Measurements from ENCODE around the gene TRMU.

TRMU gene

GRCh38 chr22:46292173-46292572, 43.3 kb upstream of the TRMU start:
- FAIRE-seq (no peak), DNase-seq (ENCODE audit: insufficient read length) (no peak)
- TF ChIP-seq POLR2AphosphoS5 (IDR thresholded peaks at IDR 0.05; ENCODE audit: low read depth, low read length) (no peak), TAF1 (IDR thresholded peaks at IDR 0.05; ENCODE audit: borderline replicate concordance, low read depth, low read length) (no peak), POLR2A (IDR thresholded peaks at IDR 0.05; ENCODE audit: low read depth, low read length) (no peak)

- no peak for FAIRE-seq
- TF ChIP-seq POLR2A (IDR thresholded peaks at IDR 0.05; ENCODE audit: low read depth, low read length) (no peak), TAF1 (IDR thresholded peaks at IDR 0.05; ENCODE audit: borderline replicate concordance, low read depth, low read length) (no peak), POLR2AphosphoS5 (IDR thresholded peaks at IDR 0.05; ENCODE audit: low read depth, low read length) (no peak)
Observed at GRCh38 chr22:46292732-46293131, 42.8 kb upstream of the TRMU start.

GRCh38 chr22:46293577-46294260, 41.8 kb upstream of the TRMU start:
- TF ChIP-seq POLR2A (IDR thresholded peaks at IDR 0.05; ENCODE audit: low read depth, low read length): no peak
- FAIRE-seq (no peak), DNase-seq (ENCODE audit: insufficient read length) (no peak)

More at GRCh38 chr22:46292732-46293131, 42.8 kb upstream of the TRMU start:
- no peak for DNase-seq (ENCODE audit: insufficient read length)

DNA sequence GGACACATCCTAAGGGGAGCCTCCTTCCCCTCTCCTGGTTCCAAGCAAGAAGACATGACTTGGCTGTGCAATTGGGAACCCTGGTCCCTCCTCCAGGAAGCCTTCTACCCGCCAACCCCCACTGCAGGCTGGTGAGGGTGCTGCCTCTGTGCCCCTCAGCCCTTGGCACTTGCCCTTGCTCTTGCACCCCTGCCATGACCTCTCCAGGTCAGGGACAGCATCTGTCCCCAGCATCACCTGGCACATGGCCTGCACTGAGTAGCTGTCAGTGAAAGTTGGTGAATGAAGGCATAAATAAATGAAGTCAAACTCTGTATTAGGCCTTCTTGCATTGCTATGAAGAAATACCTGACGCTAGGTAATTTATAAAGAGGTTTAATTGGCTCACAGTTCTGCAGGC, 40.7 kb upstream of the TRMU start:
- no peak for DNase-seq (ENCODE audit: insufficient read length)
- TF ChIP-seq TAF1 (IDR thresholded peaks at IDR 0.05; ENCODE audit: borderline replicate concordance, low read depth, low read length) (no peak), POLR2AphosphoS5 (IDR thresholded peaks at IDR 0.05; ENCODE audit: low read depth, low read length) (no peak), POLR2A (IDR thresholded peaks at IDR 0.05; ENCODE audit: low read depth, low read length) (no peak)
- no peak for FAIRE-seq

- DNase-seq (ENCODE audit: insufficient read length): no peak
- 0 out of 2 replicates have a peak, but pooled peaks have one; percentile 21 for TF ChIP-seq POLR2AphosphoS5 (IDR thresholded peaks at IDR 0.05; ENCODE audit: low read depth, low read length)
- no peak for TF ChIP-seq TAF1 (IDR thresholded peaks at IDR 0.05; ENCODE audit: borderline replicate concordance, low read depth, low read length)
- TF ChIP-seq POLR2A (IDR thresholded peaks at IDR 0.05; ENCODE audit: low read depth, low read length): no peak
- FAIRE-seq: no peak
Observed at GRCh38 chr22:46295277-46295971, 40.1 kb upstream of the TRMU start.

GRCh38 chr22:46296257-46297150, 39.0 kb upstream of the TRMU start, which contains the start of gene GTSE1:
Gene GTSE1 (plus strand): TSS chr22:46296870. CDS start chr22:46297401, 531 bp downstream.
- TF ChIP-seq TAF1 (IDR thresholded peaks at IDR 0.05; ENCODE audit: borderline replicate concordance, low read depth, low read length) (peak; percentile 62; the same call in 1 of the 2 replicates), POLR2A (IDR thresholded peaks at IDR 0.05; ENCODE audit: low read depth, low read length) (peak; percentile 84), POLR2AphosphoS5 (IDR thresholded peaks at IDR 0.05; ENCODE audit: low read depth, low read length) (peak; percentile 73)
- peak; percentile 98 for FAIRE-seq
- peak; percentile 98 for DNase-seq (ENCODE audit: insufficient read length)

DNA sequence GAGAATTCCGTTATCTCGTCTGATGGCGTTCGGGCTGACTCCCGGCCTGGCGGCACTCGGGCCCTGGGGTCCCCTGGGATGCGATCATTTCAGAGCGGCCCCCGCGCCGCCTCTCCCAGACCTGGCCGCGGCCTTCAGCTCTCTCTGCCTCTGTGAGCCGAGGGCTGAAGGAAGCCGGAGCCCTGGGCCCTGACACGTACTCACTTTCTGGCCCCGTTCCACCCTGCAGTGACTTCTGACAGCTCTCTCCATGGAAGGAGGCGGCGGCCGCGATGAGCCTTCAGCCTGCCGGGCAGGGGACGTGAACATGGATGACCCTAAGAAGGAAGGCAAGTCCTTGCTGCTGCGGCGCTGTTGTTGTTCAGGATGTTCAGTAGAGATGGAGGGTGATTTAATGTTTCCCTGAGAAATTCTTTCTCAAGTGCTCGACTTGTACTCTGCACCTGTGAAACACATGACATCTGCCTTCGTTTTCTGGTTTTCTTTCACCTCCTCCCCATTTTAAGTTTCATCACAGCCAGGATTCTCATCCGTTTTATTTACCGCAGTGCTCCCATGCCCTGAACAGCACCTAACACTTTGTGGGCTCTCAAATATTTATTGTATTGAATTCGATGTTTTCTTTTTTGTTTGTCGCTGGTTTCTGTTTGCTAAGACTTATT, 38.2 kb upstream of the TRMU start:
- no peak for TF ChIP-seq POLR2AphosphoS5 (IDR thresholded peaks at IDR 0.05; ENCODE audit: low read depth, low read length)
- no peak for TF ChIP-seq TAF1 (IDR thresholded peaks at IDR 0.05; ENCODE audit: borderline replicate concordance, low read depth, low read length)
- TF ChIP-seq POLR2A (IDR thresholded peaks at IDR 0.05; ENCODE audit: low read depth, low read length): no peak
- DNase-seq (ENCODE audit: insufficient read length) (no peak), FAIRE-seq (no peak)

- DNase-seq (ENCODE audit: insufficient read length) (no peak), FAIRE-seq (no peak)
- no peak for TF ChIP-seq TAF1 (IDR thresholded peaks at IDR 0.05; ENCODE audit: borderline replicate concordance, low read depth, low read length)
- no peak for TF ChIP-seq POLR2A (IDR thresholded peaks at IDR 0.05; ENCODE audit: low read depth, low read length)
- no peak for TF ChIP-seq POLR2AphosphoS5 (IDR thresholded peaks at IDR 0.05; ENCODE audit: low read depth, low read length)
Observed at GRCh38 chr22:46299101-46299500, 36.4 kb upstream of the TRMU start.

- no peak for DNase-seq (ENCODE audit: insufficient read length)
- TF ChIP-seq POLR2AphosphoS5 (IDR thresholded peaks at IDR 0.05; ENCODE audit: low read depth, low read length) (no peak), TAF1 (IDR thresholded peaks at IDR 0.05; ENCODE audit: borderline replicate concordance, low read depth, low read length) (no peak)
- FAIRE-seq: no peak
Observed at GRCh38 chr22:46300491-46300890, 35.0 kb upstream of the TRMU start.

DNA sequence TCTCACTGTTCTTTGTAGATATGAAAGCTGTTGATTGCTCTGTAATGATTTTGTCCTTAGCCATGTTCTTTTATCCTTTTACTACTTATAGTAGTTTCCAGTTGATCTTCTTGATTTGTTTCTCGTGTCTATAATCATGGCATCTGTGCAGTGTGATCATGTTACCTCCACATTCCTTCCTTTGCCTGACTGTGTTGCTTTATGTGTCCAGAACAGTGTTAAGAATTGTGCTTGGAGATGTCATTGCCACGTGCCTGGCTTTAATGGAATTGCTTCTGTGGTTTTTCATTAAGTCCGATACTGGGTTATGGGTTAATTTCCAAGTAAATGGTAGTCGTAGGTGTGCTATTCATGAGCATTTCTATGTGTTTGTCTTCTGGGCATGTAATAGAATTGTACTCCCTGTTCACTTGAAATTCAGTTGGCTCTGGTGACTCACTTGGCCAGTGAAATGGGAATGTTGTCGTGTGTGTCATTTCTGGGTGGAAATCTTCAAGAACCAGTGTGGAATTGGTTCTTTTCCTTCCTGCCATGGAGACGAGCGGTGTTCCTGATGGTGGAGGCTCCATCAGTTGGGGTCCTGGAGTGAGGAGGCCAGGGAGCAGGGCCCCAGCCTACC, 32.1 kb upstream of the TRMU start:
- FAIRE-seq (no peak), DNase-seq (ENCODE audit: insufficient read length) (no peak)
- no peak for TF ChIP-seq POLR2A (IDR thresholded peaks at IDR 0.05; ENCODE audit: low read depth, low read length)
- TF ChIP-seq TAF1 (IDR thresholded peaks at IDR 0.05; ENCODE audit: borderline replicate concordance, low read depth, low read length): no peak
- TF ChIP-seq POLR2AphosphoS5 (IDR thresholded peaks at IDR 0.05; ENCODE audit: low read depth, low read length): no peak
